OCI-LY1 (cell line): ENCODE results near the gene GDF15.

Source experiments
- CTCF ChIP-seq: fragments of 200-600 bp; sonication (generic), shearing (Covaris generic); IDR thresholded peaks from 2 replicates; pipeline ENCODE4 v1.5.1; 2017; ENCODE audit warnings: mild to moderate bottlenecking, antibody characterized with exemption, low read length, moderate library complexity, mixed read lengths
- EZH2 ChIP-seq: fragments of 200-600 bp; sonication (generic), shearing (Covaris generic); IDR thresholded peaks from 2 replicates; pipeline ENCODE4 v1.8.0; 2017; ENCODE audit warnings: borderline replicate concordance, mixed run types, mild to moderate bottlenecking, antibody characterized with exemption, low read length, moderate library complexity, mixed read lengths

GRCh38 chr19:18344582-18344950 lies 41.4 kb upstream of the GDF15 start:
- TF ChIP-seq CTCF (no peak), EZH2 (no peak)
